GM12864 (cell line): Measurements from ENCODE around the gene IFNAR1.
A peak's percentile ranks its signal among the peaks of the same experiment; 100 is the strongest.

Source experiments
- DNase-seq: peaks from one replicate; pipeline ENCODE4 v3.0.0-alpha.2; 2011; ENCODE audit warnings: low read depth
- H3K4me3 ChIP-seq: 2 replicates; pipeline ENCODE4 v1.5.1; 2011; ENCODE audit warnings: mild to moderate bottlenecking, low read depth, low read length, control low read depth
- TF ChIP-seq, protein P1 (sequence below): IDR thresholded peaks from 2 replicates; pipeline ENCODE4 v1.5.1; 2011; ENCODE audit warnings: low read depth, mild to moderate bottlenecking, moderate library complexity, low read length, control low read depth, inconsistent platforms; ENCODE audit errors: missing control alignments

IFNAR1 gene

DNA sequence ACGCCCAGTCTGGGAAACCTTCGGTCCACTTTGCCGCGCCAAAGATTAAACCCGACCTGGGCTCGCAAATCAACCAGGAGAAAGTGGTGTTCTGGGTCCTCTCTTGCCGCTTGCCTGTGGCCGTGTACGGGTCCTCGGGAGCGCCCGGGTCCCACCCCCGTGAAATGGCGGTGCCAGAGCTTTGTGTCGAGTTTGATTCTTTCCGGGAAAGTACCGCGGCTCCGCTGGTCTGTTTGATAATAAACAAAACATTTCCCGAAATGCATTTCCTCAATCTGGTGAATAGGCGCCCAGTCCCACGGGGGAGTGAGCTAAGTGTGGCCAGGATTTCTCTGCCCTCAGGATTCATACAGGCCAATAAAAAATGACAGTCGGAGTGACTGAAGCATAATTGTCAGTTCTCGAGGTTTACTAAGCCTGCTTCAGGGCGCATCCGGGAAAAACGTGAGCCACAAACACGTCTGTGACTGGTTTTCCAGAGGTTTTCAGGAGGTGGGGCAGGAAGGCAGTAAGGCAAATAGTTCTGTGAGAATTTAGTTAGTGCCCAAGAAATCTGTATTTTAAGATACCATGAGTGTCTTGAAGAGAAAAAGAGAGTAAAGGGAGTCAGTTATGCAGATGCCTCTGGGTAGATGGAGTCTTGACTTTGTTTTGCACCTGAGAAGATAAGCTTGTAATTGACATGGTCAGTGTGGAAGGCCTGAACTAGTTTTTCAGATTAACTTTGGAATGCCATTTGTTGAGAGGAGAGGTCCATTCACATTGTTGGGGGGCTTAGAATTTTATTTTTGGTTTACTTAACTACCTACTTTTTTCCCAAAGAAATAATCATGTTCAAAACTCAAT lies 675 bp downstream of the IFNAR1 start:
- H3K4me3 ChIP-seq, result peak overlapping the region; percentile 88
- DNase-seq, result no peak
- TF ChIP-seq, protein P1, sequence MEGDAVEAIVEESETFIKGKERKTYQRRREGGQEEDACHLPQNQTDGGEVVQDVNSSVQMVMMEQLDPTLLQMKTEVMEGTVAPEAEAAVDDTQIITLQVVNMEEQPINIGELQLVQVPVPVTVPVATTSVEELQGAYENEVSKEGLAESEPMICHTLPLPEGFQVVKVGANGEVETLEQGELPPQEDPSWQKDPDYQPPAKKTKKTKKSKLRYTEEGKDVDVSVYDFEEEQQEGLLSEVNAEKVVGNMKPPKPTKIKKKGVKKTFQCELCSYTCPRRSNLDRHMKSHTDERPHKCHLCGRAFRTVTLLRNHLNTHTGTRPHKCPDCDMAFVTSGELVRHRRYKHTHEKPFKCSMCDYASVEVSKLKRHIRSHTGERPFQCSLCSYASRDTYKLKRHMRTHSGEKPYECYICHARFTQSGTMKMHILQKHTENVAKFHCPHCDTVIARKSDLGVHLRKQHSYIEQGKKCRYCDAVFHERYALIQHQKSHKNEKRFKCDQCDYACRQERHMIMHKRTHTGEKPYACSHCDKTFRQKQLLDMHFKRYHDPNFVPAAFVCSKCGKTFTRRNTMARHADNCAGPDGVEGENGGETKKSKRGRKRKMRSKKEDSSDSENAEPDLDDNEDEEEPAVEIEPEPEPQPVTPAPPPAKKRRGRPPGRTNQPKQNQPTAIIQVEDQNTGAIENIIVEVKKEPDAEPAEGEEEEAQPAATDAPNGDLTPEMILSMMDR, result no peak

DNA sequence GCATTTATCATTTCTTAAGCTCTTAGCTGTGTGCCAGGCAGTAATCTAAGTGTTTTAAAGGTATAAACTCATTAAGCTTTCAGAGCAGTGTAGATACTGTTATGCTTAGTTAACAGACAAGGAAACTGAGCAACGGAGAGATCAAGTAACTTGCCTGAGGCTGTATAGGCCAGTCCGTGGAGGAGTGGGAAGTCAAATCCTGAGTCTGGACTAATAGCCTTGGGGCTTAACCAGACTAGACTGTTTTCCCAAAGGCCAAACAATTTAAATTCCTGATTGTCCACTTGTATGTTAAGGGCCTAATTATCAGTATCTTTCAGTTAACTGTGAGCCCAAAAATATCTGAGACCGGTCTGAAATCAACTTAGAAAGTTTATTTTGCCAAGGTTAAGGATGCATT lies 2.6 kb downstream of the IFNAR1 start:
- TF ChIP-seq, protein P1, result no peak
- no peak overlapping the region for H3K4me3 ChIP-seq
- no peak for DNase-seq

DNA sequence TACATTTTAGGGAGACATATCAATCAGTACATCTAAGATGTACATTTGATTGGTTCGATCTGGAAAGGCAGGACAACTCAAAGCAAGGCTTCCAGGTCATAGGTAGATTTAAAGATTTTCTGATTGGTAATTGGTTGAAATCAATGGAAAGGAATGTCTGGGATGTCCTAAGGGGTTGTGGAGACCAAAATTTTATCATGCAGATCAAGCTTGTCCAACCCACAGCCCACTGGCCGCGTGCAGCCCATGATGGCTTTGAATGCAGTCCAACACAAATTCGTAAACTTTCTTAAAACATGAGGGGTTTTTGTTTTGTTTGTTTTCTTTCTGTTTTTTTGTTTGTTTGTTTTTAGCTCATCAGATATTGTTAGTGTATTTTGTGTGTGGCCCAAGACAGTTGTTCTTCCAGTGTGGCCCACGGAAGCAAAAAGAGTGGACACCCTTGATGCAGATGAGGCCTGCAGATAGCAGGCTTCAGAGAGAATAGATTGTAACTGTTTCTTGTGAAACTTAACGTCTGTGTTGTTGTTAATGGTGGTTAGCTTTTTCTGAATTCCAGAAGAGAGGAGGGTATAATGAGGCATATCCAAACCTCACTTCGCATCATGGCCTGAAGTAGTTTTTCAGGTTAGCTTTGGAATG lies 3.1 kb downstream of the IFNAR1 start:
- no peak overlapping the region for H3K4me3 ChIP-seq
- TF ChIP-seq, protein P1, result no peak
- DNase-seq, result no peak

DNA sequence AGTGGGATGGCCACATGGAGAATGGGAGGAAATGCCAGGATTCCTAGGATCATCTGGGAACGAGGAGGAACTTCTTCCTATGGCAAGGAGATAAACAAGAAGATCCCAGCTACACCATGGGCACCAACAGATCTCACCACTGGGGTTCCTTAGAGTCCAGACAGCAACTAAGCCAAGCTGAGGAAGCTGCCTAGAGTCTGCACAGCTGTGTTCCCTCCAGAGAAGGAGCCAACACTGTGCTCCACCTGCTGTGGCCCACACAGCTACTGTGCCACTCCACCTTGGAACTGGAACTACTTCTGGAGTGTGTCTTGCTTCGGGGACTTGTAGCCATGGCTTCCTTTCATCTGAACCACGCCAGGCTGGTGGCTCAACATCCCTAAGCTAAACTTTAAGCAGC lies 6.0 kb downstream of the IFNAR1 start:
- no peak overlapping the region for H3K4me3 ChIP-seq
- TF ChIP-seq, protein P1, result peak; percentile 19
- DNase-seq, result no peak

DNA sequence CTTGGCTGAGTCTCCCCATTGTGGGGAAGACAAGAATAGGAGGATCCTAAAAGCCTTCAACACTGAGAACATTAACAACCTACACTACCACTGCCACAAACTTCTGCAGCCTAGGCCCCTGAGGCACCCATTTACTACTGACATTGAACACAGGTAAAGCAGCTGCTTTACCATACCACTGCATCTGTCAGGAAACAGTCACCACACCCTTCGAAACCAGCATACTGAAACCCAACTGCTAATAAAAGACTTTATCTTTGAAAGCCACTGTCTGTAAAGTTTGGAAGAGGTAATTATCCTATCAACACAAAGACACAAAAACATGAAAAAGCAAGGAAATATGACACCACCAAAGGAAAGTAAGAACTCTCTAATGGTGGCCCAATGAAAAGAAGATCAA lies 7.4 kb downstream of the IFNAR1 start:
- no peak overlapping the region for H3K4me3 ChIP-seq
- DNase-seq, result peak; percentile 76
- TF ChIP-seq, protein P1, result no peak

DNA sequence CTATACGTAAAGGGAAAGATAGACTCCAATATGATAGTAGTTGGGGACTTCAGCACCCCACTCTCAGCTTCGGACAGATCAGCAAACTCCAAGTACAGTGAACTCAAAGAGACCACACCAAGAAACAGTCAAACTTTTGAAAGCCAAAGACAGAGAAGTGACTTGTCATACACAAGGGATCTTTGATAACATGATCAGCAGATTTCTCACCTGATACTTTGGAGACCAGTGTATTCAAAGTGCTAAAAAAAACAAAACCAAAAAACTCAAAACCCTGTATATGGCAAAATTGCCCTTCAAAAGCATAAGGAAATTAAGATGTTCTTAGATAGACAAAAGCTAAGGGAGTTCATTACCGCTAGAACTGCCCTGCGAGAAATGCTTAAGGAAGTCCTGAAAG lies 9.4 kb downstream of the IFNAR1 start:
- DNase-seq, result no peak
- no peak overlapping the region for H3K4me3 ChIP-seq
- TF ChIP-seq, protein P1, result no peak
